Amniotic epithelial cell (primary cell): ENCODE data around the gene CELF2.
"Not testable (repeated sequence)": the region's sequence is repeated elsewhere in the genome, so short reads cannot be mapped to it uniquely, and the experiment has no call there.

Experiments
- DNase-seq: peaks from one replicate; pipeline ENCODE4 v3.0.0-alpha.2; 2010; ENCODE audit warnings: low read depth

The CELF2 gene

DNA sequence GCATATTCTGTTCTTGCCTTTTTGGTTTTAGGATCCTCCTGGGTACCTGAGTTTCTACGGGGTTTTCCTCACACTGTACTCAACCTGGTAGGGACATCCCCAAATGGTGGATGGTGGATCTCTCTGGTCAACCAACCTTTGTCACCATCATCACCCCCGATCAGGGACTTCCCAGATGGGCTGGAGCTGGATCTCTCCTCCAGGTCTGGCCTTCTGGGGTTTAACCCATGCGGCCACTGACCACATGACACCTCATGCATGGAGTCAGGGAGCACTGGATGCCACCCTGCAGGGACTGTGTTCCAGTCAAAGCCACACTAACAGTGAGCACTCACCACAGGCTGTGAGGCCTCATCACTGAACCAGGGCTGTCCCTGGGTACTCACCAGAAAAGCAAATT lies 80.0 kb downstream of the CELF2 start:
- DNase-seq: no peak

DNA sequence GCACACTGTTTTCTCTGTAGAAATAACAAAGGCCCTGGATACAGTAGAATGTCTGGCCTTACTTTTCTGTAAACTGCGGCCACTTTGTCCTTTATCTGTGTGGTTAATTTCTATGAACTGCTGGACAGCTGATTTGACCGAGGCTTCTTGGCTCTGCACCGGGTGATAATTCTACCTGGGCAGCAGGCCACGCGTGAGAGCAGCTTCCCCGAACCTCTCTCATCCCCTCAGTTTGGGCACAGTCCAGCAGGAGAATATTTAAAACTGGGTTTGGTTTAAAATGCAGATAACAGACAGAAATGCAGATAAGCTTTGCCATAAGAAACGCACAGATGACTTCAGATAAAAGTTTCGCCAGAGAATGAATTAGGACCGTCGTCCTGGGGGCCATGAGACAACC lies 81.0 kb downstream of the CELF2 start:
- no peak for DNase-seq

GRCh38 chr10:11104772-11105675 lies 87.4 kb downstream of the CELF2 start:
- DNase-seq: no peak

DNA sequence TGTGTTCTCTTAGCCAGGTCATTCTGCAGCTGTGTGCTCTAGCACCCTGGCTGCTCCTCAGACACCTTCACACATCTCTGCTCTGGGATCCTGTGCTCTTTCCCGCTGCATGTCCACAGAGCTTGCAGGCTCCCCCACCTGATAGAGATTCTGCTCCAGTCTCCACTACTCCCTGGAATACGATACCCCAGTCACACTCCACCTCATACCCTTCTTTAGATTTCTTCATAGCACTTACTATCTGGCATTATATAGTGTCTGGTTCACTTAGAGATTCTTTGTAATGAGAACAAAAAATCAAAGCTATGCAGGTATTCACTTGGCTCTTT lies 88.0 kb downstream of the CELF2 start:
- no peak for DNase-seq

DNA sequence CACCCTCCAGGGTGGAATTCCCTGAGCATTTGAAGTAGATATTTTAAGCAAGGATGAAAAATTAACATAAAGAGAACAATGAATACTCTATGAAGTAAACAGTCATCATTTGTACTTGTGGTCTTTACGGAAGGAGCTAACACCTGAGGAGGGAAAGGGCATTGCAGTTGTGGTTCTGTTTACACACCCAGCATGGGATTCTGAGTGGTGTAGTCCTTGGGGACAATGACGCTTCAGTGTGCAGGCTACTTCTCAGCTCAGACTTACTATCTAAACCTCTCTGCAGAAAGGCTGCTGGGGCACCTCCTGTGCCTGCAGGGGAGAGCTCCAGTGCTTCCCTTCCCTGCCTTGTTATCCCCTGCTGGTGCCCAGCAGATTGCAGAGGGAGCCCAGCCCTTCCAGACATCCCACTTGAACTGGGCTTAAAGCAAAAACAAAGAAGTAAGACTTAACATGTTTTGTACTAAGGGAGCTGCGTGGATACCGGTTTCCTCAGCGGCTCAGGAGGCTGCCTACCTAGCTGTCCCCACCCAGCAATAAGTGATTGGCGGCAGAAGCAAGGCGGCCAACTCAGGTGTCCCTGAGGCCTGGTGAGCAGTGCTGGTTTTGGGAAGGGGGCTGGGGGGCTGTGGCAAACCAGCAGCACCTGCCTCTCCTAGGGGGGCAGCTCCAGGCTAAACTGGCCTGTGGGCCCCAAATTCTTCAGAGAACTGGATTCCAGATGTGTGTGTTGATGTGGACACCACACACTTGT lies 89.1 kb downstream of the CELF2 start:
- DNase-seq: no peak

GRCh38 chr10:11107948-11108347 lies 90.3 kb downstream of the CELF2 start:
- DNase-seq: no peak

GRCh38 chr10:11108356-11108755 lies 90.7 kb downstream of the CELF2 start:
- DNase-seq: no peak

GRCh38 chr10:11109590-11109989 lies 91.9 kb downstream of the CELF2 start:
- no peak for DNase-seq

DNA sequence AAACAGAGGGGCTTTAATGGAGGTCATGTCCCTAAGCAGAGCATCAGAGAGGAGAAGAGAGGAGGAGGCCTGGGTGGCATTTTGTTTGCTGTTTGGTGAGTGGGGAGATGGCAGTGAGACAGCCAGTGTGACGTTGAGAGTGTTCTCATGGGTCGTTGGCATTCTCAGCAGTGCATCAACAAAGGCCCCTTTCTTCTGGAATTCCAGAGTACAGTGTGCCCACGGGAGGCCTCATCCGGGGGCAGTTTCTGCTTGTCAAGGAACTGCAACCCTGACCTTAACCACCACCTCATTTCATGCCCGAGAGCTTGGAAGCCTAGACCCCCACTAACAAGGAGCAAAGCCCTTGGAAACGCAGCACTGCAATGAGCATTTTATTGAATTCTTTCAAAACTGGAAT lies 92.9 kb downstream of the CELF2 start:
- DNase-seq: no peak

GRCh38 chr10:11111490-11111889 lies 93.8 kb downstream of the CELF2 start:
- DNase-seq: no peak

DNA sequence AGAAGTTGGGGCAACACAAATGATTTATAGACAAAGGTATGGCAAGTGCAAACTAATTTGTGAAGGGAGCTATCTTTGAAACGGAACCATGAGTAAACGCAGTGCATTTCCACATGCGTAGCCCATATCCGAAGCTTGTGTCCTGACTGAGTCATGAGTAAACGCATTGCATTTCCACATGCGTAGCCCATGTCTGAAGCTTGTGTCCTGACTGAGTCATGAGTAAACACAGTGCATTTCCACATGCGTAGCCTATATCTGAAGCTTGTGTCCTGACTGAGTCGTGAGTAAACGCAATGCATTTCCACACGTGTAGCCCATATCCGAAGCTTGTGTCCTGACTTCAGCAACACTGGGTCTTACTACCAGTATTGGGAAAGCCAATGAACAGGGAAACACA lies 95.0 kb downstream of the CELF2 start:
- DNase-seq: no peak

DNA sequence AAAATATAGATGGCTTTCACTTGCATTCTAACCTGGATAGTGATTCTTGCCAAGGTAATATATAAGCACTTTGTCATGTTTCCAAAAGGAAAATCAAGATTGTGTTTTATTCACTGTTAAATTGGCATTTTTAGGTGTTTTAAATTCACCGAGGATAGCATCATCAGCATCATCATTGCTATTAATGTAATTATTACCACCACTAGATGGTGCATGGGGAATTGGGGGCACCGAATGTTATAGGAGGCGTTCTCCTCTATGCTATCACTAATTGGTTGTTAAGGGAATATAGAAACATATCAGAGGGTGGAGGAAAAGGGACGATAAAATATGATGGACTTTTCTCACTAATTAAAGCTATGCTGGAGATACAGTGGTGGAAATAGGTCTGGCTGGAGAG lies 95.5 kb downstream of the CELF2 start:
- DNase-seq: no peak

GRCh38 chr10:11114269-11114668 lies 96.6 kb downstream of the CELF2 start:
- no peak for DNase-seq

DNA sequence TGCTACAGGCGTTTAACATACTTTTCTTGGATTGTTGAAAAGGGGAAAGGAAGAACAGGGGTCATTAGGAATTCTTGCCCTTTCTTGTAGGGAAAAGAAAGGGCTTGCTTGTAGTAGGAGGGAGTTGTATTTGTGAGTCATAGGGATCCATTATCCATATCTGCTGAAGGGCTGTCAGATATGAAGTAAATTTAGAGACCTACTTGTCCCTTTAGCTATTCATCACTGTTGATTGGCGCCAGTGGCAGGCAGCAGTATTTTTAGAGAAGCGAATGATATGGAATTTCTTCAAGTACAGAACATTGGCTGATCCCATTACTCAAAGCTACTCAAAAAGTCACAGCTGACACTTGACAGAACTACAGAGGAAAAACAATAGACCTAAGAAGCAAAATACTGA lies 97.7 kb downstream of the CELF2 start:
- no peak for DNase-seq

GRCh38 chr10:11116361-11116760 lies 98.7 kb downstream of the CELF2 start:
- DNase-seq: no peak

GRCh38 chr10:11116817-11117216 lies 99.1 kb downstream of the CELF2 start:
- no peak for DNase-seq

- no peak for DNase-seq
These were observed 101.0 kb downstream of the CELF2 start for GRCh38 chr10:11118686-11119085.

DNA sequence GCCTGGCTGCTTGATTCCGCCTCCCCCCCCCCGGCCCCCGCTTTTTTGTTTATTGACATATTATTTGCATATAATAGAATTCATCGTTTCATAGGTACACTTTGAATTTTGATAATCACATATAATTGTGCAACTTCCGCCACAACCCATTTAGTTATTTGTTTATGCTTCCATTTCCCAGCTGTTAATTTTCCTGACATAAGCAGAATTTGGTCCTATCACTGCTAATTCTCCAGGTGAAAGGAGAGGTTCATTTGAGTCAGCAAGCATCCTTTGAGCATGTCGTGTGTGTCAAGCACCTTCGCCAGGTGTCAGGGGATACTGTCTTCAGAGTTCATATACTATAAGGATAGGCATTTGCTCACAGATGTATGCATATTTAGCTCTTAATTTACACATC lies 102.2 kb downstream of the CELF2 start:
- no peak for DNase-seq

DNA sequence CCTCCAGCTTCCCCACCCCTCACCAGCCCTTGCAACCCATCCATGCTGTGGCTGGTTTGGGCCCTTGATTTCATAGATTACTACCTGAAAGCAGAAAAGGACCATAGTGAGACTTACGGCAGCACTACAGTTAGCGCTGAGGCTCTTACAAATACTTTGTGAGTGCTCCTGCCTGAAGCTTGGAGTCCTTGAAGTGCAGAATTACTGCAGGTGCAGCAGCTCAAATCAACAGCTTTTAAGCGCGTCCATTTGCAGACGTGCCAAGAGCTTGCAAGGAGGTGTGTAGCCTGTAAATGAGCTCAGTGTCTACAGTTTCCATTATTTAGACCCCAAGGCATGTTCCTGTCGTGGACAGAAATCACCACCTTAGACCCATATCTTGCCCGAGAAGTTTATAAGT lies 103.0 kb downstream of the CELF2 start:
- DNase-seq: no peak

DNA sequence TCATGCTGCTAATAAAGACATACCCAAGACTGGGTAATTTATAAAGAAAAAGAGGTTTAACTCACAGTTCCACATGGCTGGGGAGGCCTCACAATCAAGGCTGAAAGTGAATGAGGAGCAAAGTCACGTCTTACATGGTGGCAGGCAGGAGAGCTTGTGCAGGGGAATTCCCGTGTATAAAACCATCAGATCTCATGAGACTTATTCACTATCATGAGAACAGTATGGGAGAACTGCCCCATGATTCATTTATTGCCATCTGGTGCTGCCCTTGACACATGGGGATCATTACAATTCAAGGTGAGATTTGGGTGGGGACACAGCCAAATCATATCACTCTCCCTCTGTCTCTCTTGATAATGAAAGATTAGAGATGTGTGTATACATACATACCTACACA lies 106.2 kb downstream of the CELF2 start:
- DNase-seq: not testable (repeated sequence)

- no peak for DNase-seq
These were observed 107.3 kb downstream of the CELF2 start for GRCh38 chr10:11125004-11125403.

DNA sequence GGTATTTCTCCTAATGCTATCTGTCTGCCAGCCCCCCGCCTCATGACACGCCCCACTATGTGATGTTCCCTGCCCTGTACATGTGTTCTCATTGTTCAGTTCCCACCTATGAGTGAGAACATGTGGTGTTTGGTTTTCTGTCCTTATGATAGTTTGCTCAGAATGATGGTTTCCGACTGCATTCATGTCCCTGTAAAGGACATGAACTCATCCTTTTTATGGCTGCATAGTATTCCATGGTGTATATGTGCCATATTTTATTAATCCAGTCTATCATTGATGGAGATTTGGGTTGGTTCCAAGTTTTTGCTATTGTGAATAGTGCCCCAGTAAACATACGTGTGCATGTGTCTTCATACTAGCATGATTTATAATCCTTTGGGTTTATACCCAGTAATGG lies 109.3 kb downstream of the CELF2 start:
- DNase-seq: not testable (repeated sequence)

DNA sequence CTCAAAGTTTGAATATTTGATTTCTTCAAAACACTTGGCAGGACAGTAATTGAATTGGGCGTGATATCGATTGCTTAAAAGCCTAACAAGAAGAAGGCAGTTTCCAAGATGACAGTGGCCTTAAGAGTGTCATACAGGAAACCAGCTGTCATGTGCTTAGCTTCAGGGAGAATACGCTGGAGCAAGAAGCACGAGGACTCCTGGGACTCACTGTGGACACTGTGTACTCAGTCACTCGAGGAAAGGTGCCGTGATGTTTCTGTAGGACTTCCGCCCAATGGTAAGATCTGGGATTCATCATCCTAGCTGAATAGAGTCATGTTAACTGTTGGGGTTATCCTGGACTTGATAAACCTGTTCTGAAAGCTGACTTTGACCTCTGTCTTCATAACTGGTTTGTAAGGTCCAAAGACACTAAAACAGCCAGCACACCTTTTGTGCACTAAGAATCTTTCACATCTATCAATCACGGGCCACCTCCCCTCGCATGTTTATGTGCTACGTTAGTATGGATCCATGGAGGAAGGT lies 113.5 kb downstream of the CELF2 start:
- DNase-seq: no peak
